ENCODE results near the gene JUND. TPM values are rescaled to one million over a fixed set of nuclear protein-coding genes. Genes with fewer than 3 reads are reported as not detected.

Gene JUND
- total RNA-seq, 2 donors from 2014 or later: 250 to 607 TPM

DNA sequence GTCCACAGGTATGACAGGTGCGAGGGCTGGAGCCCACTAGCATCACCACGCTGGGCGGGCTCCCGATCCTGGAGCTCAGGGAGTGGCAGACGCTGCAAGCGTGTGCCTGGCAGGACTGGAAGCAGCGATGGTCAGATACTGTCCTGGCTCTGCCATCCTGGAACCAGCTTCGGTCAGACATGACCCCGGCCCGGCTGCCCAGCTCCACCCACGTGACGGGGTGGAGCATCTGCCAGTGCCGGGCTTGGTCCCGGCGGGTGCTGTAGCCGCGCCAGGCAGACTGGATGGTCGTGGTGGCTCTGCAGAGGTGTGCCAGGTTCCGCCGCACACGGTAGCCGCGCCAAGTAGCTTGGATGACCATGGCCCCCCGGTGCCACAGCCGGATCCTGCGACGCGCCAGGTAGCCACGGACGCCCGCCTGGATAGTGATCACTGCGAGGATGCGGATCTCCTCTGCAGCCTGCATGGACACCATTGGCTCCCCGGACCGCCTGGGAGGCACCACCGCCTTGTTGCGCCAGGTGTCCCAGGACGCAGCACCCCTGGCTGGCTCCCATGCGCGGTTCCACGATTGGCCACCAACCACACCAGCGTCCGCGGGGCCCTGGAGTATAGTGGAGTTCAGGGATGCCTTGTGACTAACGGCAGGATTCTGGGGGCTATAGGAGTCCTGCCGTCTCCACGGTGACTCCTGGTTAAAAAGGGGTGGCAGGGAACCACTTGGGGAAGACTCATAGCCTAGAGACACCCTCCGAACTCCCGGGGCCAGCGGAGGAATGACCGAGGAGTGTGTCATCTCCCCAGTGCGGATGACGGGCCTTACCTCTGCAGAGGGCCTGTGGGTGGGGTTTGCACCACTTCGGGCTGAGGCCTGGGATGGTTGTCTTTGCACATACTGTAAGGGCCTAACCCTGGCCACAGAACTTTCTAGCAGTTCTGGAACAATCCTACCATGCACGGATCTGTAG lies 23.6 kb downstream of the JUND start:
- DNase-seq (no peak), ATAC-seq (no peak)
- Histone ChIP-seq H3K9me3 (no peaks in the 10 kb centered on the region), H3K4me3 (no peak overlapping the region), H3K27ac (no peak overlapping the region), H3K36me3 (replicated peaks in 1 of 2; ENCODE audit: insufficient read depth in 1 of 2, low read depth in 2 of 2) (no peaks in the 10 kb centered on the region), H3K27me3 (no peaks in the 10 kb centered on the region), H3K4me1 (peaks cover 10% of the 10 kb centered on the region)
- no peak for TF ChIP-seq POLR2A (IDR thresholded peaks at IDR 0.05)
- intact Hi-C loops (cut with DNase I): no loop called here
- 83 to 88% methylated on average over 6 to 43 of the region's 55 CpGs for WGBS, 2 donors

DNA sequence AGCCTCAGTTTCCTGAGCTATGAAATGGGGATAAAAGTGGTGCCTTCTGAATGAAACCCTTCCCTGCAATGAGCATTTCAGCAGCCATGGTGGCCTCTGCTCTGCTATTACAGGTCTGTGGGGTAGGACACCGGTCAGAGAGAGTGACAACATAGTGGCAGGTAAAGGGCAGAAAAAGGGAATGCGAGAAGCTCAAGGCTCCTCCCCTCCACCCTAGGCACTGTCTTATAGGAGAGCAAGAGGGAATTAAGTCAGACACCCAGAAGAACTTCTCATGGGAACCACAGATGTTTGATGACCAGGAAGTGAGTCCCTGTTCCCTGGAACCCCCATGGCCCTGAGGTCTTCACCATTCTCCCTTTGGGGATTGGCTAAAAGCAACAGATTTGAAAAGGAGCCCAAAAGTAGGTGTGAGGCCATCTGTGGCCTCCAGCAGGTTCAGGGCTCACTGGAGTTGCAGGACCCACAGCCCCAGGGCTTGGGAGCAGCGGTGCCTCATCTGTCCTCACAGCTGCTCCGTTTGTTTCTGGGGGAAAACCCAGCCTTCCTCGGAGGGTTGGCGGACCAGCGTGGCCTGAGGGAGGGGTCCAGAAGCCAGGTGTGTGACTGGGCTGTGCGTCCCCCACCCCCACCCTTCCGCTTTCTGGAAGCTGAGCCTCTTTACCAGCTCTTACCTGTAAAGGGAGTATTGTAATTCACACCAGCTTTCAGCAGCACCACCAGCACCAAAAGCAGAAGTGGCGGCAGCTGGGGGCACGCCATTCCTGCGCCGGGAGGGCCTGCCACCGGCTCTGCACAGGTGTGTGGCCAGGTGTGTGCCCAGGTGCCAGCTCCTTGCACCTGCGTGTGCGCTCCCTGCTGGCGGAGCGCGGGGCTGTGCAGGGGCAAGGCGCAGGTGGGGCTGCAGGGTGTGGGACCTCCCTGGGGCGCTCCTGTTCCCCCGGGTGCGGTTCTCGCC lies 26.6 kb downstream of the JUND start:
- H3K4me1 ChIP-seq: peaks cover 10% of the 10 kb centered on the region
- peak overlapping the region in 1 of 4 donors; percentile 30 for H3K27ac ChIP-seq
- peak; percentile 45 to 76 (median 54) for DNase-seq
- no peaks in the 10 kb centered on the region for H3K36me3 ChIP-seq (replicated peaks in 1 of 2; ENCODE audit: insufficient read depth in 1 of 2, low read depth in 2 of 2)
- H3K4me3 ChIP-seq: no peak overlapping the region
- H3K27me3 ChIP-seq: no peaks in the 10 kb centered on the region
- WGBS, 2 donors: 14 to 22% methylated on average over 9 to 22 of the region's 24 CpGs
- H3K9me3 ChIP-seq: no peaks in the 10 kb centered on the region
- ATAC-seq: peak; percentile 71
- TF ChIP-seq, protein P1, sequence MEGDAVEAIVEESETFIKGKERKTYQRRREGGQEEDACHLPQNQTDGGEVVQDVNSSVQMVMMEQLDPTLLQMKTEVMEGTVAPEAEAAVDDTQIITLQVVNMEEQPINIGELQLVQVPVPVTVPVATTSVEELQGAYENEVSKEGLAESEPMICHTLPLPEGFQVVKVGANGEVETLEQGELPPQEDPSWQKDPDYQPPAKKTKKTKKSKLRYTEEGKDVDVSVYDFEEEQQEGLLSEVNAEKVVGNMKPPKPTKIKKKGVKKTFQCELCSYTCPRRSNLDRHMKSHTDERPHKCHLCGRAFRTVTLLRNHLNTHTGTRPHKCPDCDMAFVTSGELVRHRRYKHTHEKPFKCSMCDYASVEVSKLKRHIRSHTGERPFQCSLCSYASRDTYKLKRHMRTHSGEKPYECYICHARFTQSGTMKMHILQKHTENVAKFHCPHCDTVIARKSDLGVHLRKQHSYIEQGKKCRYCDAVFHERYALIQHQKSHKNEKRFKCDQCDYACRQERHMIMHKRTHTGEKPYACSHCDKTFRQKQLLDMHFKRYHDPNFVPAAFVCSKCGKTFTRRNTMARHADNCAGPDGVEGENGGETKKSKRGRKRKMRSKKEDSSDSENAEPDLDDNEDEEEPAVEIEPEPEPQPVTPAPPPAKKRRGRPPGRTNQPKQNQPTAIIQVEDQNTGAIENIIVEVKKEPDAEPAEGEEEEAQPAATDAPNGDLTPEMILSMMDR (IDR thresholded peaks at IDR 0.05): peak; percentile 34 to 73 (median 44)
- no peak for TF ChIP-seq POLR2A (IDR thresholded peaks at IDR 0.05)
- intact Hi-C loops (cut with DNase I): loop anchor here (5.0 kb wide), 1 partner anchor 43 kb away; no protein-coding TSS in a partner anchor

DNA sequence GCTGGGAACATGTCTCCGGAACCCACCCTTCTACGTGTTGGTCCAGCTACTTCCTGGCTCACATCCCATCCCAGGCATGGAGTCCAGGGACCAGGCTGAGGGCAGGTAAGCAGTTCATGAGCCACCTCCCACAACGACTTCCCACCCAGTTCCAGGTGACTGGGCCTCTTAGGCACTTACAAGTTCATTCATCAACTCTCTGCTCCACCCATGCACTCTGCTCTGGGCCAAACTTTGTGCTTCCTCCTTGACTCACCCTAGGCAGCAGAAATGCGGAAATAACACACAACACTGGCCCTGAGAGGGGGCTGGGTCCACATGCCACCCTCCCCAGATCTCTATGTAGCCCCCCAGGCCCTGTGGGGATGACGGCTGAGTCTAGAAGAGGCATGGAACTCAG lies 27.7 kb downstream of the JUND start:
- no peak overlapping the region for H3K27ac ChIP-seq
- intact Hi-C loops (cut with DNase I): loop anchor here (5.0 kb wide), 1 partner anchor 41 kb away; no protein-coding TSS in a partner anchor
- TF ChIP-seq POLR2A (IDR thresholded peaks at IDR 0.05): no peak
- TF ChIP-seq, protein P1 (IDR thresholded peaks at IDR 0.05): no peak
- 40 to 48% methylated on average over 5 of the region's 5 CpGs for WGBS, 2 donors
- ATAC-seq (no peak), DNase-seq (peak in 1 of 4 donors; percentile 18)
- no peaks in the 10 kb centered on the region for H3K36me3 ChIP-seq (replicated peaks in 1 of 2; ENCODE audit: insufficient read depth in 1 of 2, low read depth in 2 of 2)
- H3K4me3 ChIP-seq: no peak overlapping the region
- H3K27me3 ChIP-seq: no peaks in the 10 kb centered on the region
- peaks cover 10% of the 10 kb centered on the region for H3K4me1 ChIP-seq
- H3K9me3 ChIP-seq: no peaks in the 10 kb centered on the region

DNA sequence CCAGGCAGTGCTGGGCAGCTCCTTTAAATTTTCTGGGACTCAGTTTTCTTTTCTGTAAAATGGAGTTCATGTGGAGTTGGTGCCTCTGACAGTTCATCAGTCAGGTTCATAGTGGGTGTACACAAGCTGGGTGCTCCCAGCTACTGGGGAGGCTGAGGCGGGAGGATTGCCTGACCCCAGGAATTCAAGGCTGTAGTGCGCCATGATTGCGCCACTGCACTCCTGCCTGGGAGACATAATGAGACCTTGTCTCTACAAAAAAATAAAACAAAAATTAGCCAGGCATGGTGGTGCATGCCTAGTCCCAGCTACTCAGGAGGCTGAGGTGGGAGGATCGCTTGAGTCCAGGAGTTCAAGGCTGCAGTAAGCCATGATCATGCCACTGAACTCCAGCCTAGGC lies 28.3 kb downstream of the JUND start:
- TF ChIP-seq, protein P1 (IDR thresholded peaks at IDR 0.05): no peak
- TF ChIP-seq POLR2A (IDR thresholded peaks at IDR 0.05): no peak
- intact Hi-C loops (cut with DNase I): loop anchor here (5.0 kb wide), 1 partner anchor 41 kb away; no protein-coding TSS in a partner anchor
- DNase-seq (no peak), ATAC-seq (no peak)
- Histone ChIP-seq H3K4me1 (peaks cover 10% of the 10 kb centered on the region), H3K36me3 (replicated peaks in 1 of 2; ENCODE audit: insufficient read depth in 1 of 2, low read depth in 2 of 2) (no peaks in the 10 kb centered on the region), H3K27ac (no peak overlapping the region), H3K9me3 (no peaks in the 10 kb centered on the region), H3K4me3 (no peak overlapping the region), H3K27me3 (no peaks in the 10 kb centered on the region)
- WGBS, 2 donors: 65 to 79% methylated on average over 3 to 4 of the region's 4 CpGs

DNA sequence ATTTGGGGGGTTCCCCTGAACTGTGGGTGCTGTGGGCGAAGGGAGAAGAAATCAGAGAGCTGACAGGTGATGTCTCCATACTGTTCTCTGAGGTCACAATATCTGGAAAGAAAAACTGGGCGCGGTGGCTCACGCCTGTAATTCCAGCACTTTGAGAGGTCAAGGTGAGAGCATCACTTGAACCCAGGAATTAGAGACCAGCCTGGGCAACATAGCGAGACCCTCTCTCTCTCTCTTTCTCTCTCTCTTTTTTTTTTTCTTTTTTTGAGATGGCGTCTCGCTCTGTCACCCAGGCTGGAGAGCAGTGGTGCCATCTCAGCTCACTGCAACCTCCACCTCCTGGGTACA lies 29.1 kb downstream of the JUND start:
- 59 to 65% methylated on average over 6 to 7 of the region's 7 CpGs for WGBS, 2 donors
- H3K36me3 ChIP-seq (replicated peaks in 1 of 2; ENCODE audit: insufficient read depth in 1 of 2, low read depth in 2 of 2): no peaks in the 10 kb centered on the region
- H3K27ac ChIP-seq: no peak overlapping the region
- ATAC-seq (no peak), DNase-seq (no peak)
- H3K9me3 ChIP-seq: no peaks in the 10 kb centered on the region
- no peaks in the 10 kb centered on the region for H3K27me3 ChIP-seq
- H3K4me1 ChIP-seq: peaks cover 10% of the 10 kb centered on the region
- no peak overlapping the region for H3K4me3 ChIP-seq
- TF ChIP-seq, protein P1 (IDR thresholded peaks at IDR 0.05): no peak
- no peak for TF ChIP-seq POLR2A (IDR thresholded peaks at IDR 0.05)
- intact Hi-C loops (cut with DNase I): loop anchor here (5.0 kb wide), 1 partner anchor 40 kb away; no protein-coding TSS in a partner anchor
